ENCODE measurements around the gene MYO18B.

The MYO18B gene

GRCh38 chr22:25942856-25943411, 200.9 kb downstream of the MYO18B start:
- no peak for ATAC-seq
- TF ChIP-seq SNAI2 (CRISPR knock-in tag; IDR thresholded peaks at IDR 0.05) (no peak), ARNTL (CRISPR knock-in tag; IDR thresholded peaks at IDR 0.05; ENCODE audit: borderline replicate concordance, low read depth) (no peak), ISL1 (CRISPR knock-in tag; IDR thresholded peaks at IDR 0.05) (no peak), OSR1 (CRISPR knock-in tag; IDR thresholded peaks at IDR 0.05) (no peak), TSHZ2 (CRISPR knock-in tag; IDR thresholded peaks at IDR 0.05) (no peak), PATZ1 (CRISPR knock-in tag; IDR thresholded peaks at IDR 0.05; ENCODE audit: borderline replicate concordance) (no peak), RARB (CRISPR knock-in tag; IDR thresholded peaks at IDR 0.05) (no peak), GLIS3 (CRISPR knock-in tag; IDR thresholded peaks at IDR 0.05) (no peak), ESRRG (CRISPR knock-in tag; IDR thresholded peaks at IDR 0.05) (no peak), TOX (CRISPR knock-in tag; IDR thresholded peaks at IDR 0.05; ENCODE audit: borderline replicate concordance) (no peak), CREB5 (CRISPR knock-in tag; IDR thresholded peaks at IDR 0.05; ENCODE audit: low read depth) (no peak), ZNF70 (CRISPR knock-in tag; IDR thresholded peaks at IDR 0.05) (no peak)

GRCh38 chr22:25950111-25950510, 208.1 kb downstream of the MYO18B start:
- TF ChIP-seq SNAI2 (CRISPR knock-in tag; IDR thresholded peaks at IDR 0.05), result no peak
- ATAC-seq, result no peak

- TF ChIP-seq ZFP30 (CRISPR knock-in tag; IDR thresholded peaks at IDR 0.05) (no peak), POU6F1 (CRISPR knock-in tag; IDR thresholded peaks at IDR 0.05; ENCODE audit: borderline replicate concordance, low read depth) (no peak), ESRRG (CRISPR knock-in tag; IDR thresholded peaks at IDR 0.05) (no peak), CSRNP3 (CRISPR knock-in tag; IDR thresholded peaks at IDR 0.05) (no peak), TOX (CRISPR knock-in tag; IDR thresholded peaks at IDR 0.05; ENCODE audit: borderline replicate concordance) (no peak), RARB (CRISPR knock-in tag; IDR thresholded peaks at IDR 0.05) (no peak), PATZ1 (CRISPR knock-in tag; IDR thresholded peaks at IDR 0.05; ENCODE audit: borderline replicate concordance) (no peak), SNAI2 (CRISPR knock-in tag; IDR thresholded peaks at IDR 0.05) (no peak), TSHZ2 (CRISPR knock-in tag; IDR thresholded peaks at IDR 0.05) (no peak), ISL1 (CRISPR knock-in tag; IDR thresholded peaks at IDR 0.05) (no peak), ZNF70 (CRISPR knock-in tag; IDR thresholded peaks at IDR 0.05) (no peak), ARNTL (CRISPR knock-in tag; IDR thresholded peaks at IDR 0.05; ENCODE audit: borderline replicate concordance, low read depth) (no peak), BACH2 (CRISPR knock-in tag; IDR thresholded peaks at IDR 0.05; ENCODE audit: borderline replicate concordance) (no peak), OSR1 (CRISPR knock-in tag; IDR thresholded peaks at IDR 0.05) (no peak)
- ATAC-seq, result no peak
Measured at GRCh38 chr22:25953276-25953675, 211.3 kb downstream of the MYO18B start.
